HepG2 (cell line): ENCODE measurements around the gene AP2B1. TPM values are rescaled to one million over a fixed set of nuclear protein-coding genes. Genes with fewer than 3 reads are reported as not detected.

Experiments used
- AKAP8 ChIP-seq: sonication (generic); formaldehyde crosslinking; IDR thresholded peaks from 2 replicates; pipeline ENCODE4 v1.5.1; 2020; ENCODE audit warnings: mild to moderate bottlenecking, missing genetic modification reagents
- ELF3 ChIP-seq: IDR thresholded peaks from 2 replicates; pipeline ENCODE4 v1.6.1; 2016; ENCODE audit warnings: missing genetic modification reagents, missing compliant biosample characterization
- PHF5A ChIP-seq: IDR thresholded peaks from one replicate; pipeline ENCODE4 v1.6.1; 2018; ENCODE audit warnings: low read depth, missing genetic modification reagents; ENCODE audit not compliant: unreplicated experiment
- PITX1 ChIP-seq: sonication (generic); formaldehyde crosslinking; IDR thresholded peaks from 2 replicates; pipeline ENCODE4 v1.5.1; 2020; ENCODE audit warnings: mild to moderate bottlenecking, missing genetic modification reagents
- REST ChIP-seq, 2 experiments: IDR thresholded peaks; 2 replicates each; pipeline ENCODE4 v1.6.1; 2011 to 2012; ENCODE audit warnings: low read length in 2 of 2, borderline replicate concordance in 1 of 2, low read depth in 1 of 2, mild to moderate bottlenecking in 1 of 2, moderate library complexity in 1 of 2
- SPEN ChIP-seq: sonication (generic); formaldehyde crosslinking; IDR thresholded peaks from 2 replicates; pipeline ENCODE4 v1.5.1; 2020; ENCODE audit warnings: low read depth, mild to moderate bottlenecking, missing genetic modification reagents
- SRSF4 ChIP-seq: fragments of 200-400 bp; formaldehyde crosslinking; IDR thresholded peaks from one replicate; pipeline ENCODE4 v1.6.1; 2018; ENCODE audit warnings: mild to moderate bottlenecking, low read depth, low read length, moderate library complexity; ENCODE audit not compliant: poor library complexity, severe bottlenecking
- TERF1 ChIP-seq: sonication (generic); formaldehyde crosslinking; IDR thresholded peaks from 2 replicates; pipeline ENCODE4 v1.8.0; 2022; ENCODE audit warnings: mild to moderate bottlenecking, missing genetic modification reagents, moderate library complexity
- TIGD3 ChIP-seq: sonication (generic); formaldehyde crosslinking; IDR thresholded peaks from 2 replicates; pipeline ENCODE4 v1.5.1; 2020; ENCODE audit warnings: mild to moderate bottlenecking, missing genetic modification reagents, borderline replicate concordance
- ZBTB3 ChIP-seq: sonication (generic); formaldehyde crosslinking; IDR thresholded peaks from 2 replicates; pipeline ENCODE4 v1.4.0; 2020; ENCODE audit warnings: low read depth, mild to moderate bottlenecking, moderate library complexity, missing genetic modification reagents, borderline replicate concordance
- ZFAT ChIP-seq: sonication (generic); formaldehyde crosslinking; conservative IDR thresholded peaks from 2 replicates; pipeline ENCODE4 v1.8.1; 2023; ENCODE audit warnings: missing genetic modification reagents, inconsistent platforms
- ZMYM4 ChIP-seq: sonication (generic); formaldehyde crosslinking; IDR thresholded peaks from 2 replicates; pipeline ENCODE4 v1.8.1; 2023; ENCODE audit warnings: mild to moderate bottlenecking, missing genetic modification reagents
- ZNF281 ChIP-seq: sonication (generic); formaldehyde crosslinking; IDR thresholded peaks from 2 replicates; pipeline ENCODE4 v1.4.0; 2020; ENCODE audit warnings: missing genetic modification reagents, borderline replicate concordance
- ZNF414 ChIP-seq: sonication (generic); formaldehyde crosslinking; IDR thresholded peaks from 2 replicates; pipeline ENCODE4 v1.5.0; 2020; ENCODE audit warnings: missing genetic modification reagents
- ZNF547 ChIP-seq: sonication (generic); formaldehyde crosslinking; IDR thresholded peaks from 2 replicates; pipeline ENCODE4 v1.5.1; 2020; ENCODE audit warnings: mild to moderate bottlenecking, missing genetic modification reagents
- ZNF576 ChIP-seq: sonication (generic); formaldehyde crosslinking; IDR thresholded peaks from 2 replicates; pipeline ENCODE4 v1.4.0; 2020; ENCODE audit warnings: mild to moderate bottlenecking, missing genetic modification reagents
- ZSCAN25 ChIP-seq: sonication (generic); formaldehyde crosslinking; IDR thresholded peaks from 2 replicates; pipeline ENCODE4 v1.8.0; 2022; ENCODE audit warnings: mild to moderate bottlenecking, missing genetic modification reagents
- polyA plus RNA-seq, 8 experiments: library from polyadenylated mRNA; depleted of rRNA in 3 of 8; stranded (reverse) in 7 of 8; unstranded in 1 of 8; fragments of >200 nt; fragmentation: Illumina TruSeq in 4 of 8; extraction: Trizol in 4 of 8; gene quantifications; 2 replicates each; pipeline versions ENCODE4 v1.2.1 to v1.2.3, GENCODE V29; 2011 to 2016; ENCODE audit warnings: low read depth in 4 of 8, missing spikeins in 1 of 8, mixed read lengths in 1 of 8; ENCODE audit not compliant: insufficient read depth in 1 of 8
- total RNA-seq, 5 experiments: library from RNA; depleted of rRNA; stranded (reverse); fragments of >200 nt; fragmentation: Illumina TruSeq; extraction: Trizol; gene quantifications; 2 replicates each; pipeline ENCODE4 v1.2.3, GENCODE V29; 2016; ENCODE audit warnings: low read depth in 1 of 5

AP2B1 gene
- total and polyA plus RNA-seq, 2 of the 13 experiments (the other 11 are each of a cell fraction or from before 2014, with no cell fraction given): 23.8 to 71.3 TPM

GRCh38 chr17:35587074-35587961 lies at the start of gene AP2B1 (continued):
- TF ChIP-seq ZSCAN25 (no peak), ZNF547 (CRISPR knock-in tag) (no peak), SRSF4 (no peak), ZNF576 (CRISPR knock-in tag) (no peak), PITX1 (peak; percentile 61), ZFAT (CRISPR knock-in tag) (no peak), ELF3 (peak; percentile 77), TIGD3 (CRISPR knock-in tag) (no peak), AKAP8 (CRISPR knock-in tag) (no peak), ZNF414 (CRISPR knock-in tag) (peak; percentile 72; the same call in 1 of the 2 replicates), SPEN (CRISPR knock-in tag) (peak; percentile 90), ZBTB3 (CRISPR knock-in tag) (no peak; the same call in 1 of the 2 replicates), PHF5A (peak; percentile 70), ZNF281 (CRISPR knock-in tag) (peak; percentile 45; the same call in 1 of the 2 replicates), ZMYM4 (peak; percentile 96), REST (IDR thresholded peaks at IDR 0.05; ENCODE audit: borderline replicate concordance in 1 of 2, low read depth in 1 of 2, low read length in 2 of 2) (no peak), TERF1 (CRISPR knock-in tag) (no peak)
